H1 (cell line): Measurements from ENCODE around the gene CASKIN2. TPM values are rescaled to one million over a fixed set of nuclear protein-coding genes. Genes with fewer than 3 reads are reported as not detected.

ENCODE experiments used
- CTCF ChIA-PET: fragments of 300-600 bp; sonication (Branson Sonifier 250); formaldehyde crosslinking; loops from one replicate; lab custom pipeline; 2021; ENCODE audit not compliant: partially characterized antibody; lab: Charles Lee
- POLR2A ChIA-PET: fragments of 300-600 bp; sonication (Branson Sonifier 250); formaldehyde crosslinking; loops from one replicate; lab custom pipeline; 2021; ENCODE audit warnings: inconsistent platforms; ENCODE audit not compliant: partially characterized antibody; lab: Charles Lee
- DNase-seq, 2 experiments: peaks; one replicate each; pipeline versions ENCODE4 v3.0.0 to v3.0.0-alpha.2; 2010 to 2022; ENCODE audit warnings: low spot score in 2 of 2, low read depth in 1 of 2, mixed read lengths in 1 of 2
- FAIRE-seq: peaks from 2 replicates; lab custom pipeline; 2011; peaks lifted over from hg19 to GRCh38; lab: Jason Lieb, UNC
- H2AFZ ChIP-seq: 2 replicates; pipeline ENCODE4 v1.8.1; 2012; ENCODE audit warnings: low read length, inconsistent platforms
- H2AK5ac ChIP-seq: 2 replicates; pipeline ENCODE4 v1.6.1; 2013; ENCODE audit warnings: low read depth, low read length
- H2BK120ac ChIP-seq: replicated peaks from 2 replicates; pipeline ENCODE3; 2013; ENCODE audit warnings: low read depth, low read length, inconsistent platforms
- H2BK12ac ChIP-seq: 2 replicates; pipeline ENCODE4 v1.6.1; 2013; ENCODE audit warnings: low read depth, low read length
- H2BK15ac ChIP-seq: 2 replicates; pipeline ENCODE4 v1.6.1; 2013; ENCODE audit warnings: low read length
- H2BK20ac ChIP-seq: 2 replicates; pipeline ENCODE4 v1.6.1; 2013; ENCODE audit warnings: low read length
- H2BK5ac ChIP-seq: 2 replicates; pipeline ENCODE4 v1.6.1; 2013; ENCODE audit warnings: low read depth, low read length
- H3K14ac ChIP-seq: 2 replicates; pipeline ENCODE4 v1.6.1; 2013; ENCODE audit warnings: inconsistent platforms; ENCODE audit not compliant: insufficient read length
- H3K18ac ChIP-seq: 2 replicates; pipeline ENCODE4 v1.6.1; 2013; ENCODE audit warnings: low read length; ENCODE audit errors: extremely low read depth
- H3K23ac ChIP-seq: 2 replicates; pipeline ENCODE4 v1.6.1; 2013; ENCODE audit warnings: inconsistent platforms; ENCODE audit not compliant: insufficient read length
- H3K23me2 ChIP-seq: 2 replicates; pipeline ENCODE4 v1.6.1; 2013; ENCODE audit warnings: low read depth, low read length
- H3K27ac ChIP-seq: 2 replicates; pipeline ENCODE4 v1.6.1; 2011; ENCODE audit warnings: low read depth, low read length, inconsistent platforms
- H3K27me3 ChIP-seq, 4 experiments: replicated peaks in 1 of 4; 1 replicate in 1 of 4; 2 replicates in 3 of 4; pipeline versions ENCODE4 v1.6.1 to v1.8.1; 2011 to 2013; ENCODE audit warnings: low read length in 3 of 4, mild to moderate bottlenecking in 3 of 4, inconsistent platforms in 2 of 4, mixed read lengths in 2 of 4, moderate library complexity in 1 of 4; ENCODE audit not compliant: control insufficient read depth in 3 of 4, insufficient read depth in 3 of 4; ENCODE audit errors: extremely low read depth in 1 of 4
- H3K36me3 ChIP-seq, 4 experiments: 2 replicates each; pipeline versions ENCODE4 v1.6.1 to v1.8.1; 2011 to 2013; ENCODE audit warnings: mild to moderate bottlenecking in 4 of 4, low read length in 3 of 4, moderate library complexity in 2 of 4, control low read depth in 1 of 4, inconsistent platforms in 1 of 4; ENCODE audit not compliant: insufficient read depth in 4 of 4, control insufficient read depth in 2 of 4
- H3K4ac ChIP-seq: replicated peaks from 2 replicates; pipeline ENCODE3; 2013; ENCODE audit warnings: low read length, low read depth, mixed read lengths, inconsistent platforms; ENCODE audit not compliant: insufficient read length
- H3K4me1 ChIP-seq, 4 experiments: replicated peaks in 1 of 4; 1 replicate in 1 of 4; 2 replicates in 3 of 4; pipeline versions ENCODE4 v1.6.1 to v1.8.1; 2011 to 2013; ENCODE audit warnings: low read length in 3 of 4, inconsistent platforms in 2 of 4, mixed read lengths in 1 of 4; ENCODE audit not compliant: insufficient read depth in 4 of 4, control insufficient read depth in 3 of 4
- H3K4me2 ChIP-seq, 2 experiments: 2 replicates each; pipeline versions ENCODE4 v1.6.1 to v1.8.1; 2011 to 2013; ENCODE audit warnings: low read depth in 2 of 2, low read length in 2 of 2, control low read depth in 1 of 2, inconsistent platforms in 1 of 2, mild to moderate bottlenecking in 1 of 2; ENCODE audit not compliant: insufficient read depth in 1 of 2
- H3K4me3 ChIP-seq, 4 experiments: fragments of 200-600, 300-600 bp in 1 of 4; sonication (generic), shearing (Covaris generic), sonication (Bioruptor Twin) in 1 of 4; 2 replicates each; pipeline versions ENCODE4 v1.5.1 to v1.8.1; 2011 to 2016; ENCODE audit warnings: low read length in 4 of 4, low read depth in 3 of 4, control low read depth in 2 of 4, inconsistent platforms in 2 of 4, mild to moderate bottlenecking in 2 of 4, mixed read lengths in 1 of 4, moderate library complexity in 1 of 4; ENCODE audit not compliant: insufficient read depth in 2 of 4; ENCODE audit errors: extremely low read depth in 1 of 4
- H3K56ac ChIP-seq: replicated peaks from 2 replicates; pipeline ENCODE3; 2013; ENCODE audit warnings: low read depth, mild to moderate bottlenecking, mixed read lengths, low read length, inconsistent platforms; ENCODE audit not compliant: insufficient read length
- H3K79me1 ChIP-seq: 2 replicates; pipeline ENCODE4 v1.6.1; 2013; ENCODE audit warnings: low read depth, low read length, control low read depth
- H3K79me2 ChIP-seq, 2 experiments: 2 replicates each; pipeline versions ENCODE4 v1.6.1 to v1.8.1; 2012 to 2013; ENCODE audit warnings: low read length in 2 of 2, mild to moderate bottlenecking in 2 of 2, inconsistent platforms in 1 of 2; ENCODE audit not compliant: insufficient read depth in 2 of 2, control insufficient read depth in 1 of 2
- H3K9ac ChIP-seq, 4 experiments: replicated peaks in 1 of 4; 1 replicate in 1 of 4; 2 replicates in 3 of 4; pipeline versions ENCODE4 v1.6.1 to v1.8.1; 2011 to 2013; ENCODE audit warnings: low read depth in 3 of 4, low read length in 3 of 4, control low read depth in 2 of 4, mild to moderate bottlenecking in 2 of 4, moderate library complexity in 2 of 4, inconsistent platforms in 1 of 4; ENCODE audit errors: extremely low read depth in 1 of 4
- H3K9me3 ChIP-seq, 2 experiments: 2 replicates each; pipeline versions ENCODE4 v1.6.1 to v1.8.1; 2012 to 2013; ENCODE audit warnings: mild to moderate bottlenecking in 2 of 2, moderate library complexity in 2 of 2, control low read depth in 1 of 2, inconsistent platforms in 1 of 2, low read depth in 1 of 2, low read length in 1 of 2, mixed read lengths in 1 of 2; ENCODE audit not compliant: insufficient read depth in 2 of 2
- H4K20me1 ChIP-seq, 2 experiments: replicated peaks in 1 of 2; 2 replicates each; pipeline versions ENCODE3 to v1.8.1; 2011 to 2013; ENCODE audit warnings: inconsistent platforms in 2 of 2, low read length in 2 of 2, mild to moderate bottlenecking in 1 of 2; ENCODE audit not compliant: insufficient read depth in 2 of 2, control insufficient read depth in 1 of 2
- H4K5ac ChIP-seq: 2 replicates; pipeline ENCODE4 v1.6.1; 2013; ENCODE audit warnings: low read length, low read depth, mixed read lengths, inconsistent platforms; ENCODE audit not compliant: insufficient read length
- H4K8ac ChIP-seq: 2 replicates; pipeline ENCODE4 v1.8.0; 2013; ENCODE audit warnings: mild to moderate bottlenecking, moderate library complexity, low read length, inconsistent platforms; ENCODE audit not compliant: insufficient read depth; ENCODE audit errors: extremely low read depth
- H4K91ac ChIP-seq: replicated peaks from 2 replicates; pipeline ENCODE3; 2013; ENCODE audit warnings: low read length, mixed read lengths, inconsistent platforms; ENCODE audit not compliant: insufficient read length
- BCL11A ChIP-seq, 2 experiments: IDR thresholded peaks; one replicate each; pipeline ENCODE4 v1.6.1; 2011; ENCODE audit warnings: low read depth in 2 of 2, low read length in 2 of 2, mild to moderate bottlenecking in 2 of 2
- BRCA1 ChIP-seq: IDR thresholded peaks from 2 replicates; pipeline ENCODE4 v1.6.1; 2012; ENCODE audit warnings: low read depth, low read length, improper control_type of control experiment
- GABPA ChIP-seq: IDR thresholded peaks from 2 replicates; pipeline ENCODE4 v1.6.1; 2011; ENCODE audit warnings: mild to moderate bottlenecking, low read length, moderate library complexity, borderline replicate concordance; ENCODE audit not compliant: insufficient read depth
- JUND ChIP-seq: IDR thresholded peaks from 2 replicates; pipeline ENCODE4 v1.6.1; 2011; ENCODE audit warnings: mild to moderate bottlenecking, improper control_type of control experiment, low read length
- KDM5A ChIP-seq: fragments of 200-600 bp; IDR thresholded peaks from 2 replicates; pipeline ENCODE4 v1.7.1; 2012; ENCODE audit warnings: mild to moderate bottlenecking, low read length, inconsistent platforms, mixed read lengths
- MAX ChIP-seq: IDR thresholded peaks from 2 replicates; pipeline ENCODE4 v1.6.1; 2012; ENCODE audit warnings: inconsistent platforms
- NRF1 ChIP-seq: IDR thresholded peaks from 2 replicates; pipeline ENCODE4 v1.6.1; 2011; ENCODE audit warnings: mild to moderate bottlenecking, low read depth, low read length, improper control_type of control experiment
- PHF8 ChIP-seq: fragments of 200-600 bp; sonication (generic); conservative IDR thresholded peaks from 2 replicates; pipeline ENCODE4 v1.7.1; 2012; ENCODE audit warnings: low read depth, mild to moderate bottlenecking, inconsistent platforms, low read length, moderate library complexity
- POLR2A ChIP-seq, 2 experiments: IDR thresholded peaks; 1 replicate in 1 of 2; 2 replicates in 1 of 2; pipeline ENCODE4 v1.6.1; 2011; ENCODE audit warnings: low read depth in 2 of 2, low read length in 2 of 2, mild to moderate bottlenecking in 2 of 2; ENCODE audit errors: control extremely low read depth in 1 of 2
- RNF2 ChIP-seq: fragments of 200-900, 300-1000 bp; sonication (generic); IDR thresholded peaks from 2 replicates; pipeline ENCODE4 v1.7.1; 2016; ENCODE audit warnings: borderline replicate concordance, low read depth, mild to moderate bottlenecking, antibody characterized with exemption, low read length; ENCODE audit not compliant: poor library complexity, severe bottlenecking; ENCODE audit errors: missing control alignments
- SIX5 ChIP-seq: IDR thresholded peaks from 2 replicates; pipeline ENCODE4 v1.6.1; 2011; ENCODE audit warnings: mild to moderate bottlenecking, low read depth, low read length
- SP1 ChIP-seq: IDR thresholded peaks from 2 replicates; pipeline ENCODE4 v1.6.1; 2011; ENCODE audit warnings: low read depth, low read length
- TAF7 ChIP-seq: optimal IDR thresholded peaks from 2 replicates; pipeline ENCODE3; 2011; ENCODE audit warnings: low read depth, mild to moderate bottlenecking, inconsistent platforms, low read length, moderate library complexity, borderline replicate concordance
- YY1 ChIP-seq: IDR thresholded peaks from 2 replicates; pipeline ENCODE4 v1.6.1; 2011; ENCODE audit warnings: low read depth, mild to moderate bottlenecking, low read length
- WGBS, 2 experiments: shearing (Covaris generic) in 1 of 2; methylation state at CpG; one replicate each; pipeline versions ENCODE4 v1.1.6 to v1.1.7; 2013 to 2015; ENCODE audit warnings: low lambda C conversion rate in 2 of 2, mixed read lengths in 2 of 2, inconsistent platforms in 1 of 2, low coverage in 1 of 2, missing lambda C conversion rate in 1 of 2; ENCODE audit not compliant: insufficient replicate concordance in 2 of 2, insufficient coverage in 1 of 2, insufficient read length in 1 of 2; ENCODE audit errors: extremely low coverage in 1 of 2, missing lambda C conversion rate in 1 of 2; 5-methylcytosine and 5-hydroxymethylcytosine counted together
- polyA plus RNA-seq, 7 experiments: library from polyadenylated mRNA; depleted of rRNA in 3 of 7; stranded (reverse) in 5 of 7; unstranded in 2 of 7; fragments of >200 nt in 5 of 7; fragments of 200-250 nt in 2 of 7; gene quantifications; 1 replicate in 5 of 7; 2 replicates in 1 of 7; 4 replicates in 1 of 7; pipeline versions ENCODE4 v1.2.1 to v1.2.3, GENCODE V29; 2011 to 2013; ENCODE audit warnings: missing spikeins in 2 of 7, mixed read lengths in 2 of 7
- total RNA-seq: library from RNA; stranded (reverse); fragmentation: NEBNext Ultra II Directional; extraction: Animal tissue kit (Norgen Biotek cat#: 25700); gene quantifications from 2 replicates; pipeline ENCODE4 v1.2.1, GENCODE V29; 2021

CASKIN2 gene
- total and polyA plus RNA-seq, 2 of the 8 experiments (the other 6 are each of a cell fraction or from before 2014, with no cell fraction given) = 6.7 to 32.3 TPM

- no peak for FAIRE-seq
- no peak for TF ChIP-seq PHF8
- no peak for TF ChIP-seq KDM5A
- no peak for TF ChIP-seq NRF1
- no peak for TF ChIP-seq BCL11A (IDR thresholded peaks at IDR 0.05; ENCODE audit: low read depth in 2 of 2, low read length in 2 of 2)
- TF ChIP-seq MAX = no peak
- TF ChIP-seq YY1 = no peak
- no peak for TF ChIP-seq GABPA
- no peak for TF ChIP-seq SP1
- no peak for TF ChIP-seq POLR2A (IDR thresholded peaks at IDR 0.05; ENCODE audit: control extremely low read depth in 1 of 2, low read depth in 2 of 2, low read length in 2 of 2)
- no peak for TF ChIP-seq TAF7
- TF ChIP-seq RNF2 = no peak
- TF ChIP-seq BRCA1 = no peak
- TF ChIP-seq JUND = no peak
- TF ChIP-seq SIX5 = no peak
Observed at GRCh38 chr17:75565066-75565465, 49.7 kb upstream of the CASKIN2 start.

More at GRCh38 chr17:75565066-75565465, 49.7 kb upstream of the CASKIN2 start:
- Histone ChIP-seq H3K4ac (no peak overlapping the region), H4K20me1 (peaks cover 1 to 4% of the 10 kb centered on the region in 2 experiments), H2BK20ac (no peak overlapping the region), H3K79me1 (no peaks in the 10 kb centered on the region), H2BK15ac (no peak overlapping the region), H3K23me2 (no peaks in the 10 kb centered on the region), H3K4me1 (no peaks in the 10 kb centered on the region), H2AFZ (no peak overlapping the region), H3K36me3 (peaks cover 3 to 15% (median 10%) of the 10 kb centered on the region in 4 experiments), H3K18ac (no peak overlapping the region), H4K91ac (no peak overlapping the region), H3K56ac (no peak overlapping the region), H2AK5ac (no peak overlapping the region), H4K5ac (no peak overlapping the region), H3K9ac (no peak overlapping the region), H3K23ac (no peak overlapping the region), H2BK5ac (no peak overlapping the region; the same call in 1 of the 2 replicates), H2BK120ac (no peak overlapping the region), H3K14ac (no peak overlapping the region), H3K4me2 (no peak overlapping the region), H2BK12ac (no peak overlapping the region), H3K9me3 (no peaks in the 10 kb centered on the region), H3K27ac (no peak overlapping the region), H3K79me2 (no peaks in the 10 kb centered on the region), H3K4me3 (no peak overlapping the region), H4K8ac (no peak overlapping the region), H3K27me3 (no peaks in the 10 kb centered on the region)
- DNase-seq = no peak
- ChIA-PET POLR2A (interaction anchor here (1.2 kb wide), 1 partner anchor 215 kb away, joined by 3 read pairs; no protein-coding TSS in a partner anchor), CTCF (interaction anchor here (0.9 to 1.8 kb wide), 4 partner anchors 9 to 61 kb away, joined by 3 to 6 read pairs (median 4); no protein-coding TSS in a partner anchor)
- WGBS, 2 experiments = 89% methylated on average over 6 of the region's 7 CpGs; no CpG with 5 or more reads in 1 of the 2 experiments
